ENCODE measurements around the gene JMJD8.

JMJD8 gene

DNA sequence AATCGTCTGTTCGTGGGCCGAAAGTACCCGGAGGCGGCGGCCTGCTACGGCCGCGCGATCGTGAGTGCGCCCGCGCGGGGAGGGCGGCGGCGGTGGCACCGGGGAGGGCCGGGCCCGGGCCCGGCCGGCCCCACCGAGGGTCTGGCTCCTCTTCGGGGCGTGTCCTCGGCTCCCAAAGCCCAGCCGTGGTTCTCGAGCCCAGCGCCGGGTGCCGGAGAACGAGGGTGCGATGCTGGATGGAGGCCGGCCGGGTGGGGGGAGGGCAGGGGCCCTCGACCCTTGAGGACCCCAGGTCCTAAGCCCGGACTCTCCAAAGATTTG lies 3.5 kb downstream of the JMJD8 start:
- peak overlapping the region; percentile 82 for H3K4me3 Mint-ChIP-seq
- H3K9me3 Mint-ChIP-seq, result no peaks in the 10 kb centered on the region
- peaks cover 8% of the 10 kb centered on the region for H3K36me3 Mint-ChIP-seq (ENCODE audit: low read depth)
- no peak overlapping the region for H3K27ac Mint-ChIP-seq
- H3K4me1 Mint-ChIP-seq (ENCODE audit: low read depth), result peaks cover 13% of the 10 kb centered on the region
- no peaks in the 10 kb centered on the region for H3K27me3 Mint-ChIP-seq (ENCODE audit: low read depth)

DNA sequence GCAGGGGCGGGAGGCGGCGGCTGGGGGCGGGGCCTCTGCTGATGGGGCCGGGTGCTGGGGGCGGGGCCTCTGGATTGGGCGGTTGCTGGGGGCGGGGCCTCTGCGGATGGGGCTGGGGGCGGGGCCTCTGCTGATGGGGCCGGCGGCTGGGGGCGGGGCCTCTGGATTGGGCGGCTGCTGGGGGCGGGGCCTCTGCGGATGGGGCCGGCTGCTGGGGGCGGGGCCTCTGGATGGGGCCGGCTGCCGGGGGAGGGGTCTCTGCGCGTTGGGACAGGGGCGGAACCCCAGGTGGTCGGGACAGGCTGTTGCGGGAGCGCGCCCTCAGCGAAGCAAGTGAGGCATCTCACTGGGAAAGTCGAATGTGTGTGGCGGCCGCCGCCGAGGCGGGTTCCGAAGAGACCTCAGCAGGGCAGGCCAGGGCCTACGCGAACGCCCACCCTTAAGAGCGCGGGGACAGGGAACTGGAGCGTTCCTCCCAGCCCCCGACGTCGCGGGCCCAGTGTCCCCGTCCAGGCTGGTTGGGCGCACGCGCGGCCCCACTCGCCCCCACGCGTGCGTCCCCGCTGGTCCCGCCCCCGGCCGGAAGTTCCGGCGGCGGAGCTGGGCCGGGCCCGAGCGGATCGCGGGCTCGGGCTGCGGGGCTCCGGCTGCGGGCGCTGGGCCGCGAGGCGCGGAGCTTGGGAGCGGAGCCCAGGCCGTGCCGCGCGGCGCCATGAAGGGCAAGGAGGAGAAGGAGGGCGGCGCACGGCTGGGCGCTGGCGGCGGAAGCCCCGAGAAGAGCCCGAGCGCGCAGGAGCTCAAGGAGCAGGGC lies 4.1 kb downstream of the JMJD8 start, which contains the start of gene STUB1:
Gene STUB1, plus strand, starts transcription at position 597 of the 811 bp plus-strand sequence. Its CDS starts 116 bp downstream, at position 713.
- no peaks in the 10 kb centered on the region for H3K9me3 Mint-ChIP-seq
- peak within 1 kb of the TSS; percentile 79 for H3K27ac Mint-ChIP-seq
- peak within 1 kb of the TSS; percentile 82 for H3K4me3 Mint-ChIP-seq
- H3K27me3 Mint-ChIP-seq (ENCODE audit: low read depth), result no peaks in the 10 kb centered on the region
- peaks cover 13% of the 10 kb centered on the region for H3K4me1 Mint-ChIP-seq (ENCODE audit: low read depth)
- H3K36me3 Mint-ChIP-seq (ENCODE audit: low read depth), result peaks cover 8% of the 10 kb centered on the region

DNA sequence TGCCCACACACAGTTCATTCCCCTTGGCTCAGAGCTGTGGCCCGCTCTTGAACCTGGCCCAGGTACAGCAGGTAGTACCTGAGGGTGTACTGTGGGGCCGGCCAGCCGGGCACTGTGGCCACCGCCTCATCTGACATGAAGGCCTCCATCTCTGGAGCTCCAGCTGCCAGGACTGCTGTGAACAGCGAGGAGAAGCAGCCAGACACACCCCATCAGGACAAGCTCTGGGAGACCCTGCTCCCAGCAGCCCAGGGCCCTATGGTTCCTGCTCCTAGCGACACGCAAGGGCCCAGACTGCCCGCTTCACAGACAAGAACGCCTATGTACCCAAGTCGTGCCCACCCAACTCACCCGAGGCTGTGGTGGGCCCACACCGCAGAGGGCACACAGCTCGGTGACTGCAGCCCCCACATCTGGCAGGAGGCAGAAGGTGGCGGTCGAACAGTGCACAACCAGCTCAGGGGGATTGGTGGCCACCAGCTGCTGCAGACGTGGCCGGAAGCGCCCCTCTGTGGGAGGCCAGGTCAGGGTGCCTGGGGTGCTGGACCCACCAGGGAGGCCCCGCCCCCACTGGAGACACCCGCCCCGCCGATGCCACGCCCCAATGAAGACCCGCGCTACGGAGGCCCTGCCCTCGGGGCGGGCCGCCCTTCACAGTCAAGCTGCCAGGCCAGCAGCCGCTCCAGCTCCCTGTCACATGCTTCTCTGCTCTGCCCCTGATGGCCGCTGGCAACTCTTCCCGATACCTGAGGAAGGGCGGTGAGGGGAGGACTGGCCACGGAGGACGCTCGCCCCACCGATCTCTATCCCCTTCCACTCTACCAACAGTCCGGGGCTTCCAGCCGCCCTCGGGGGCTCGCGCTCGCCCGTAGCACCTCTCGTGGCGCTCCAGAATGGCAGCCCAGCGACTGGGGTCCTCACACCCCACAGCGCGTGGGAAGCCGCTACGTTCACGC lies 5.0 kb downstream of the JMJD8 start:
- no peaks in the 10 kb centered on the region for H3K9me3 Mint-ChIP-seq
- peaks cover 13% of the 10 kb centered on the region for H3K4me1 Mint-ChIP-seq (ENCODE audit: low read depth)

DNA sequence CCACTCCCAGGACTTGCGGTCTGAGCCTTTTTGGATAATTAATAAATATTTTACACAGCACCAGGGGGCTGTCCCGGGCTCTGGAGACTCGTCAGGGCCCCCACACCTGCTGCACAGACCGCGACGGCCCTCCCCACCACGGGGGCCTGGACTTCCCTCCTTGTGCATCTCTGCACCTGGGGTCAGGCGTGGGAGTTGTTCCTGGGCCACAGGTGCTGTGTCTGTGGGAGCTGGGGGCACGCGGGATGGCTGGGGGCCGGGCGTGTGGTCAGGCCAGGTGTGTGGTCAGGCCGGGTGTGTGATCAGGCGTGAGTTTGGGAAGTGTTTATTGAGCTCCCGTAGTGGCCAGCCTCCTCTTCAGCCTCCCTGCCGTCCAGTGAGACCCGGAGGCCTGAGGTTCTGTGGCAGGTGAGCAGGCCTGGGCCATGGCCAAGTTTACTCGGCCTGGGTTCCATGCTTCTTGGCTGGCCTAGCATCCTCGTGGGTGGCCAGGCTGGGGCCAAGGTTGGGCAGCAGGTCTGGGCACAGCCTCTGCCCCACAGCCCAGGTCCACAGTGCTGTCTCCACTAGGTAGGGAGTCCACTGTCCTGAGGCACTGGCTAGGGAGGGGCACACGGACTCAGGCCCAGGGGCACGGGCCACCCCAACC lies 5.8 kb downstream of the JMJD8 start:
- H3K4me3 Mint-ChIP-seq, result no peak overlapping the region
- H3K27ac Mint-ChIP-seq, result no peak overlapping the region
- no peaks in the 10 kb centered on the region for H3K9me3 Mint-ChIP-seq
- no peaks in the 10 kb centered on the region for H3K27me3 Mint-ChIP-seq (ENCODE audit: low read depth)
- peaks cover 13% of the 10 kb centered on the region for H3K4me1 Mint-ChIP-seq (ENCODE audit: low read depth)
- peaks cover 8% of the 10 kb centered on the region for H3K36me3 Mint-ChIP-seq (ENCODE audit: low read depth)

More for the DNA sequence above, 5.0 kb downstream of the JMJD8 start:
- H3K27ac Mint-ChIP-seq, result peak overlapping the region; percentile 57
- H3K36me3 Mint-ChIP-seq (ENCODE audit: low read depth), result peaks cover 8% of the 10 kb centered on the region
- no peaks in the 10 kb centered on the region for H3K27me3 Mint-ChIP-seq (ENCODE audit: low read depth)
- peak overlapping the region; percentile 79 for H3K4me3 Mint-ChIP-seq

DNA sequence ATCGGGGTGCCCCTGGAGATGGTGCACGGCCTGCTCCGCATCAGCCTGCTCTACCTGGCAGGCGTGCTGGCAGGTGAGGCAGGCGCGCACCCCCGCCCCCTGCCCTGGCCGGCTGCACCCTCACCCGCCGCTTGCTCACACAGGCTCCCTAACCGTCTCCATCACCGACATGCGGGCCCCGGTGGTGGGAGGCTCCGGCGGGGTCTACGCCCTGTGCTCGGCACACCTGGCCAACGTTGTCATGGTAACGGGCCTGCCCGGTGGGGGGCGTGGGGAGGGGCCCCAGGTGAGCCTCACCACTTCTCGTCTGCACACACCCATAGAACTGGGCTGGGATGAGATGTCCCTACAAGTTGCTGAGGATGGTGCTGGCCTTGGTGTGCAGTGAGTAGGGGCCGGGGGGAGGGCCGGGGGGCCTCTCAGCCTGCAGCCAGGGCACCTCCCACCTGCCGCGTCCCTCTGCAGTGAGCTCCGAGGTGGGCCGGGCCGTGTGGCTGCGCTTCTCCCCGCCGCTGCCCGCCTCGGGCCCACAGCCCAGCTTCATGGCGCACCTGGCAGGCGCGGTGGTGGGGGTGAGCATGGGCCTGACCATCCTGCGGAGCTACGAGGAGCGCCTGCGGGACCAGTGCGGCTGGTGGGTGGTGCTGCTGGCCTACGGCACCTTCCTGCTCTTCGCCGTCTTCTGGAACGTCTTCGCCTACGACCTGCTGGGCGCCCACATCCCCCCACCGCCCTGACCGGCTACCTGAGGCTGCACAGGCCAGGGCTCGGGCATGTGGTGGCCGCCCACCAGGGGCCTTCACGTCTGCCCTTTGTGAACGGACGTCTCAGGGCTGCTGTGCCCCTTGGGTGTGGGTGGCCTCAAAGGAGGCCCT lies 6.6 kb downstream of the JMJD8 start:
- Mint-ChIP-seq H3K4me1 (ENCODE audit: low read depth) (peaks cover 12% of the 10 kb centered on the region), H3K4me3 (no peak overlapping the region), H3K27me3 (ENCODE audit: low read depth) (no peaks in the 10 kb centered on the region), H3K9me3 (no peaks in the 10 kb centered on the region), H3K36me3 (ENCODE audit: low read depth) (peaks cover 7% of the 10 kb centered on the region), H3K27ac (no peak overlapping the region)

DNA sequence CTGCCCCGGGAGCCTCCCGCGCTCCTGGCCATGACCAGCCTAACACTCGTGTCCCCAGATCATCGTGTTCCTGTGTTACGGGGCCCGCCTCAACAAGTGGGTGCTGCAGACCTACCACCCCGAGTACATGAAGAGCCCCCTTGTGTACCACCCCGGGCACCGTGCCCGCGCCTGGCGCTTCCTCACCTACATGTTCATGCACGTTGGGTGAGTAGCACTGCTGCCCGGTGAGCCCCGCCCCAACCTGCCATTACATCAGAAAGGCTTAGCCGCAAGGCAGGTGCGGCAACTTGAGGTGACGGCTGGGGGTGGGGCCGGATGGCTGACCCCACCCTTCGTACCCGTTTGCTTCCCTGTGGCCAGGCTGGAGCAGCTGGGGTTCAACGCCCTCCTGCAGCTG lies 7.2 kb downstream of the JMJD8 start:
- Mint-ChIP-seq H3K4me1 (ENCODE audit: low read depth) (peaks cover 10% of the 10 kb centered on the region), H3K27ac (no peak overlapping the region), H3K4me3 (no peak overlapping the region), H3K36me3 (ENCODE audit: low read depth) (peaks cover 3% of the 10 kb centered on the region), H3K9me3 (no peaks in the 10 kb centered on the region), H3K27me3 (ENCODE audit: low read depth) (no peaks in the 10 kb centered on the region)

DNA sequence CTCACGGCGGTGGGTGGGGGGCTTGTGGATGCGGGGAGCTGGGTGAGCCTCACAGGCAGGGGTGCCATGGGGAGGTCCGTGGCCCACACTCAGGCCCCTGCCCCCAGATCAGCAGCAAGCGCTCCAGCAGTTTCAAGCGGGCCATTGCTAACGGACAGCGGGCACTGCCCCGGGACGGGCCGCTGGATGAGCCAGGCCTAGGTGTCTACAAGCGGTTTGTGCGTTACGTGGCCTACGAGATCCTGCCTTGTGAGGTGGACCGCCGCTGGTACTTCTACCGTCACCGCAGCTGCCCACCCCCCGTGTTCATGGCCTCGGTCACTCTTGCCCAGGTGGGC lies 7.6 kb downstream of the JMJD8 start:
- no peaks in the 10 kb centered on the region for H3K27me3 Mint-ChIP-seq (ENCODE audit: low read depth)
- peaks cover 6% of the 10 kb centered on the region for H3K4me1 Mint-ChIP-seq (ENCODE audit: low read depth)
- no peak overlapping the region for H3K4me3 Mint-ChIP-seq
- H3K36me3 Mint-ChIP-seq (ENCODE audit: low read depth), result no peaks in the 10 kb centered on the region
- no peak overlapping the region for H3K27ac Mint-ChIP-seq
- no peaks in the 10 kb centered on the region for H3K9me3 Mint-ChIP-seq

DNA sequence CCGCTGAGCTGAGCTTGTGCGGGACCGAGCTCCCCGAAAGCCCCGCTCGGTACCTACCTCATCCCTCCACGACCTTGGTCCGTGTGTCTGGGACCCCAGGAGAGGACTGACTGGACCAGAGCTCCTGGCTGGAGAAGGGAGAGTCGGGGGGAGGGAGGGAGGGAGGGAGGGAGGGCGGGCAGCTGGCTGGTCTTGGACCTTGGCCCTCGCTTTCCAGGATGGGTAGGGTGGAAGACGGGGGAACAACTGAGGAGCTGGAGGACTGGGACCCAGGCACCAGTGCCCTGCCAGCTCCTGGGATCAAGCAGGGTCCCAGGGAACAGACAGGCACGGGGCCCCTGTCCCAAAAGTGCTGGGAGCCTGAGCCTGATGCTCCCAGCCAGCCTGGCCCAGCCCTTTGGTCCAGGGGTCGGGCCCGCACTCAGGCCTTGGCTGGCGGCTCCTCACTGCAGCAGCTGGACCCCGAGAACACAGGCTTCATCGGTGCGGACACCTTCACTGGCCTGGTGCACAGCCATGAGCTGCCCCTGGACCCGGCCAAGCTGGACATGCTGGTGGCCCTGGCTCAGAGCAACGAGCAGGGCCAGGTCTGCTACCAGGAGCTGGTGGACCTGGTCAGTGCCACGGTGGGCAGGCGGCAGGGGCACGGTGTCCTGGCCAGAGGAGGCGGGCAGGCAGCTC lies 8.1 kb downstream of the JMJD8 start:
- Mint-ChIP-seq H3K4me3 (no peak overlapping the region), H3K9me3 (no peaks in the 10 kb centered on the region), H3K27me3 (ENCODE audit: low read depth) (no peaks in the 10 kb centered on the region), H3K27ac (no peak overlapping the region), H3K4me1 (ENCODE audit: low read depth) (peaks cover 4% of the 10 kb centered on the region), H3K36me3 (ENCODE audit: low read depth) (no peaks in the 10 kb centered on the region)

DNA sequence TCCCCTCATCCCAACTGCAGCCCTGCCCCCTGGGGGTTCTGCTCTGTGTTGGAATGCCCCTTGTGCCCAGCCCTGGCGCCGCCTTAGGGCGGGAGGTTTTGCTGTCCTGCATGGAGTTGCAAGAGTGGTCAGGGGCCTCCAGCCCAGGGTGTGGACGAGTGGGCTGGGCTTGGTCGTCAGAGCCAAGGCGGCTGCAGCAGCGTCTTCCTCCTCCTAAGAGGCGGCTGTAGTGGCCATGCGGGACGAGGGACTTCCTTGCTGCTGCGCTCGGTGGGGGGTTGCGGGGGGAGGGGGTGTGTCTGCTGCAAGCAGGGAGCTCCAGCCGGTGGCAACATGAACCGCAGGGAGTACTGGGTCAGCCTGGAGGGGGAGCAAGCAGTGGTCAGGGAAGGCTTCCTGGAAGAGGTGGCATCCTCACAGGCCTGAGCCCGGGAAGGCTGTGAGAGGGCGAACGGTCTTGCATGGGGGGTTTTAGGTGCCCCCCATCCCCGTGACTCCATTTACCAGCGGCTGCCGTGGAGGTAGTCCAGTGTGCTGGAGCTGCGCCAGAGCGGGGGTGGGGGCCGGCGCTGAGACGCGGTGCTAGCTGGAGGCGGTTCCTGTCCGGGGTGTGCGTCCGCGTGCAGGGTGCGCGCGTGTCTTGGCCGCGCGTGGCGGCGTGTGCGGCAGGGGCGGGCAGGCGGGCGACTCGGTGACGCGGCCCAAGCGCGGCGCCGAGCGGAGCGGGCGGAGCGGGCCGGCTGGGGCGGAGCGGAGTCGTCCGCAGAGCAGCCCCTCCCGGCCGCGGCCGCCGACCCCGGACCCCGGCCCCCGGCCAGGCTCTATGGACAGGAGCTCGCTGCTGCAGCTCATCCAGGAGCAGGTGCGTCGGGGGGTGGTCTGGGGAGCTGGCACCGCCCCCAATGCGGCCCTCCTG lies 8.9 kb downstream of the JMJD8 start, which contains the start of gene RHBDL1:
Gene RHBDL1, plus strand, starts transcription at position 704 of the 916 bp plus-strand sequence. Its CDS starts 120 bp downstream, at position 824.
- Mint-ChIP-seq H3K4me3 (no peak within 1 kb of the TSS), H3K4me1 (ENCODE audit: low read depth) (peaks cover 3% of the 10 kb centered on the region), H3K27ac (no peak within 1 kb of the TSS), H3K36me3 (ENCODE audit: low read depth) (no peaks in the 10 kb centered on the region), H3K27me3 (ENCODE audit: low read depth) (no peaks in the 10 kb centered on the region), H3K9me3 (no peaks in the 10 kb centered on the region)

DNA sequence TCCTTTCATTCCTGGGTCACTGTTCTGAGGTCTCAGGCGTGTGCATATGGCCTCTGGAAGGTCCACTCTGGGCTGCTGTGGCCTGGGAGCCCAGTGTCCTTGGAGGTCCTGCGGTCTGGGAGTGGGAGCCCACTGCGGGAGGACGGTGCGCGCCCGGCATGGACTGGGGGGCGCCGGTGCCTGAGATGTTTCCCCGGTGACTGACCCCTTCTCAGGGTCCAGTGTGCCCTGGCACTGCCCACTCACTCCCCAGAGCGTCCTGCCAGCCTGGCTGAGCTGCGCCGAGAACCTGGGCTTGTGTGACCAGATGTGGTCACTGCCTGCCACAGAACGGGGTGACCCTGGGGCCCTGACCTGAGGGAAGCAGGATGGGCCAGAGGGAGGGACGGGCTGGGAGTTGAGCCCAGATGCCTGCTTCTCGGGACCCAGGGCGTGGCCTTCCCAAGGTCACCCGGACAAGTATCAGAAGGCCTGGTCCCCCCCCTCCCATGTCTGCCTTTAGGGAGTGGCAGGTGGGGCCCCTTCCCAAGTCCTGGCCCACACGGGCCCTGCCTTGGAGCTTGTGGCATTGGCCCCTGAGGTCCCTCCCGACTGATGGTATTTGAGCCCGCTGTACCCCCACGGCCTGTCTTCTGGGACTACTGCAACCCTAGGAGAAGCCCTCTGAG lies 9.8 kb downstream of the JMJD8 start:
- Mint-ChIP-seq H3K9me3 (no peaks in the 10 kb centered on the region), H3K27ac (no peak overlapping the region), H3K4me3 (no peak overlapping the region), H3K27me3 (ENCODE audit: low read depth) (no peaks in the 10 kb centered on the region), H3K4me1 (ENCODE audit: low read depth) (peaks cover 2% of the 10 kb centered on the region), H3K36me3 (ENCODE audit: low read depth) (no peaks in the 10 kb centered on the region)

DNA sequence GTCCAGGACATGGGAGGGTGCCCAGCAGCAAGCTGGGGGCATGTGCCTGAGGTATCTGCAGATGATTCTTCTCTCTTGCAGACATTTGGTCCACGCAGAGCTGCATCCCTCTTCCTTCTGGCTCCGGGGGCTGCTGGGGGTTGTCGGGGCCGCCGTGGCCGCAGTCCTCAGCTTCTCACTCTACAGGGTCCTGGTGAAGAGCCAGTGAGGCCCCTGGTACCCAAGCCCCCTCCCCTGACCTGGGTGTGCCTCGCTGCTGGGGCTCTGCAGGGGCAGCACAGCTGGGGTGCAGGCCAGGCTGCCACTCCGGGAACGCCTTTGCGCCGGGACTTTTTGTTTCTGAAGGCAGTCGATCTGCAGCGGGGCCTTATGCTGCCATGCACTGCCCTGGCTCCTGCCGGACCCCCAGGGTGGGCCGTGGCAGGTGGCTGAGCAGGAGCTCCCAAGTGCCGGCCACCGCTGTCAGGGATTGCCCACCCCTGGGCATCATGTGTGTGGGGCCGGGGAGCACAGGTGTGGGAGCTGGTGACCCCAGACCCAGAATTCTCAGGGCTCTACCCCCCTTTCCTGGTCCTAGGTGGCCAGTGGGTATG lies 10.6 kb downstream of the JMJD8 start:
- Mint-ChIP-seq H3K27ac (no peak overlapping the region), H3K4me1 (ENCODE audit: low read depth) (peaks cover 4% of the 10 kb centered on the region), H3K36me3 (ENCODE audit: low read depth) (no peaks in the 10 kb centered on the region), H3K27me3 (ENCODE audit: low read depth) (no peaks in the 10 kb centered on the region), H3K9me3 (no peaks in the 10 kb centered on the region), H3K4me3 (no peak overlapping the region)

DNA sequence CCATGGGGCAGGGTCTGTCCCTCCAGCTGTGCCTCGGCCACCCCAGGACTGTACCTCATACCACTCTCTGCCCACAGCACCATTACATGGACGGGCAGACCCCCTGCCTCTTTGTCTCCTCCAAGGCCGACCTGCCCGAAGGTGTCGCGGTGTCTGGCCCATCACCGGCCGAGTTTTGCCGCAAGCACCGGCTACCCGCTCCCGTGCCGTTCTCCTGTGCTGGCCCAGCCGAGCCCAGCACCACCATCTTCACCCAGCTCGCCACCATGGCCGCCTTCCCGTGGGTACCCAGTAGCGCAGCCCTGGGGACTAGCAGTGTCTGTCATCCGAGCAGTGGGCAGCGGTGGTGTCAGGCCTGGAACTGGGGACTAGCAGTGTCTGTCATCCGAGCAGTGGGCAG lies 11.3 kb downstream of the JMJD8 start:
- Mint-ChIP-seq H3K9me3 (no peaks in the 10 kb centered on the region), H3K4me1 (ENCODE audit: low read depth) (peaks cover 4% of the 10 kb centered on the region), H3K27ac (no peak overlapping the region), H3K27me3 (ENCODE audit: low read depth) (no peaks in the 10 kb centered on the region), H3K36me3 (ENCODE audit: low read depth) (no peaks in the 10 kb centered on the region), H3K4me3 (no peak overlapping the region)

Measured in T-helper 1 cell treated with Interleukin-12 subunit alpha and Interleukin-12 subunit beta and Interleukin-4 antibody, amounts not matched to agents 30 μg/mL and 1 μg/mL, for 36 hours (primary cell).